ENCODE data around the gene TNNC1. TPM values are rescaled to one million over a fixed set of nuclear protein-coding genes. Genes with fewer than 3 reads are reported as not detected.

TNNC1 gene
- total RNA-seq, 1 experiment from 2014 or later = 5.6 TPM

DNA sequence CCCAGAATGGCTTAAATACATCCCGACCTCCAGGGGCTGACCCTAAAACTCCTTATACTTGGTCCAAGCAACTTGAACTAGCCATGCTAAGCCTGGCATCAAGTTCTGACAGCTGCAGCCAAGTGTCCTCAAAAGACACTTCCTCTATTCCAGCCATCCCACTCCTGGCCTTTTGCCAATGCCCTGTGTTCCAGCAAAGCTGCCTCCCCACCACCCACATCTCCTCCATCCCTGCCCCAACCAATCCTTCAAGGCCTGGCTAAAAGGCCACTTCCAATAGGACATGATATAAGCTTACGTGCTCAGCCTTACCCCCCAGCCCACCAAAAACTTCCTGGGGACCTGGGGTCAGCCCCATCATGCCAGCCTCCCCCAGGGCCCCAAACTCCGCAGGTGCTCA lies 49.9 kb downstream of the TNNC1 start:
- Histone ChIP-seq H3K4me1 (ENCODE audit: insufficient read depth, low read length) (no peaks in the 10 kb centered on the region), H3K27me3 (ENCODE audit: insufficient read depth, low read length) (no peaks in the 10 kb centered on the region), H3K4ac (ENCODE audit: low read depth, low read length) (no peak overlapping the region), H3K9ac (ENCODE audit: extremely low read depth, insufficient read length, low read length) (no peak overlapping the region), H3K23ac (ENCODE audit: insufficient read length, low read depth, low read length) (no peak overlapping the region), H4K20me1 (ENCODE audit: control insufficient read depth, insufficient read depth, insufficient read length) (no peaks in the 10 kb centered on the region), H4K91ac (ENCODE audit: insufficient read length, low read depth, low read length) (no peak overlapping the region), H3K27ac (ENCODE audit: insufficient read length, low read depth, low read length) (no peak overlapping the region), H3K14ac (ENCODE audit: insufficient read depth, low read length) (no peak overlapping the region), H3K79me2 (ENCODE audit: insufficient read depth, low read length) (no peaks in the 10 kb centered on the region; the same call in 1 of the 2 replicates), H4K5ac (ENCODE audit: insufficient read length, low read depth, low read length) (no peak overlapping the region), H3K18ac (ENCODE audit: insufficient read length, low read depth, low read length) (no peak overlapping the region), H2BK12ac (ENCODE audit: insufficient read length, low read depth, low read length) (no peak overlapping the region), H2BK120ac (ENCODE audit: low read depth, low read length, poor library complexity, severe bottlenecking) (no peak overlapping the region), H2BK15ac (ENCODE audit: low read depth, low read length) (no peak overlapping the region), H3K56ac (ENCODE audit: insufficient read length, low read depth, low read length) (no peak overlapping the region), H2AK5ac (ENCODE audit: insufficient read length, low read length) (no peak overlapping the region), H3K4me2 (ENCODE audit: insufficient read depth, insufficient read length, low read length) (no peak overlapping the region), H2BK5ac (ENCODE audit: insufficient read length, low read length) (no peak overlapping the region), H3K23me2 (ENCODE audit: insufficient read length, low read depth, low read length, poor library complexity, severe bottlenecking) (peaks cover under 1% of the 10 kb centered on the region), H3K79me1 (ENCODE audit: insufficient read depth, low read depth, low read length, poor library complexity, severe bottlenecking) (peaks cover 4% of the 10 kb centered on the region), H2AFZ (ENCODE audit: low read length) (no peak overlapping the region), H2BK20ac (ENCODE audit: low read depth, low read length, poor library complexity, severe bottlenecking) (no peak overlapping the region), H4K8ac (replicated peaks; ENCODE audit: insufficient read length, low read depth, low read length) (no peak overlapping the region), H3K9me3 (ENCODE audit: control insufficient read depth, low read depth, low read length) (no peaks in the 10 kb centered on the region), H3T11ph (ENCODE audit: low read length) (no peak overlapping the region)
- no peak for DNase-seq
- H3K27ac Mint-ChIP-seq = no peak overlapping the region
- peaks cover 38 to 77% (median 71%) of the 10 kb centered on the region in 3 experiments for H3K36me3 Mint-ChIP-seq (ENCODE audit: insufficient read depth in 1 of 3, low read depth in 3 of 3)
- no CpG with 5 or more reads among the region's 3 CpGs for WGBS (ENCODE audit: extremely low coverage, insufficient read length, low lambda C conversion rate)
- peaks cover 4 to 5% of the 10 kb centered on the region in 2 experiments for H3K4me1 Mint-ChIP-seq
- no peak overlapping the region; a peak in 1 of 5 replicates for H3K4me3 Mint-ChIP-seq
- H3K27me3 Mint-ChIP-seq (ENCODE audit: low read depth) = no peaks in the 10 kb centered on the region
- no peak for TF ChIP-seq CTCF (conservative IDR thresholded peaks at IDR 0.05)
- H3K9me3 Mint-ChIP-seq = no peaks in the 10 kb centered on the region
